Smooth muscle cell (in vitro differentiated cells): ENCODE data around the gene OR6J1. TPM values are rescaled to one million over a fixed set of nuclear protein-coding genes. Genes with fewer than 3 reads are reported as not detected.

Source experiments
- DNase-seq: peaks from one replicate; lab custom pipeline; 2025; ENCODE audit not compliant: unreplicated experiment; lab: John Stamatoyannopoulos, UW
- H2AFZ ChIP-seq: fragments of 200-600 bp; sonication (generic); 2 replicates; pipeline ENCODE4 v1.6.0; 2016; ENCODE audit warnings: antibody characterized with exemption, low read depth, mild to moderate bottlenecking
- H3F3A ChIP-seq: fragments of 200-600 bp; sonication (generic); 2 replicates; pipeline ENCODE4 v1.6.0; 2017; ENCODE audit warnings: antibody characterized with exemption, low read depth
- H3K27ac ChIP-seq: fragments of 200-600 bp; sonication (generic); 2 replicates; pipeline ENCODE4 v1.5.1; 2016; ENCODE audit warnings: low read depth, mild to moderate bottlenecking
- H3K27me3 ChIP-seq: fragments of 200-600 bp; sonication (generic); 2 replicates; pipeline ENCODE4 v1.6.1; 2016; ENCODE audit warnings: low read depth, mild to moderate bottlenecking
- H3K36me3 ChIP-seq: fragments of 200-600 bp; sonication (generic); 2 replicates; pipeline ENCODE4 v1.5.1; 2016; ENCODE audit warnings: low read depth
- H3K4me1 ChIP-seq: fragments of 200-600 bp; sonication (generic); 2 replicates; pipeline ENCODE4 v1.5.1; 2016; ENCODE audit warnings: low read depth
- H3K4me2 ChIP-seq: fragments of 200-600 bp; sonication (generic); 2 replicates; pipeline ENCODE4 v1.6.0; 2016; ENCODE audit warnings: mild to moderate bottlenecking
- H3K4me3 ChIP-seq: fragments of 200-600 bp; sonication (generic); 2 replicates; pipeline ENCODE4 v1.5.1; 2016; ENCODE audit warnings: mild to moderate bottlenecking
- H3K79me2 ChIP-seq: fragments of 200-600 bp; sonication (generic); 2 replicates; pipeline ENCODE4 v1.6.0; 2016; ENCODE audit warnings: low read depth, mild to moderate bottlenecking
- H3K9ac ChIP-seq: fragments of 200-600 bp; sonication (generic); 2 replicates; pipeline ENCODE4 v1.6.0; 2016; ENCODE audit warnings: low read depth
- H3K9me3 ChIP-seq: fragments of 200-600 bp; sonication (generic); replicated peaks from 2 replicates; pipeline ENCODE4 v1.5.1; 2016; ENCODE audit warnings: low read depth
- H4K20me1 ChIP-seq: fragments of 200-600 bp; sonication (generic); 2 replicates; pipeline ENCODE4 v1.6.0; 2016; ENCODE audit warnings: low read depth
- WGBS: methylation state at CpG from one replicate; pipeline ENCODE4 v1.1.7; 2016; ENCODE audit warnings: low lambda C conversion rate; 5-methylcytosine and 5-hydroxymethylcytosine counted together
- polyA plus RNA-seq: library from polyadenylated mRNA; unstranded; fragments of >200 nt; fragmentation: Nextera tagmentation; extraction: Ambion mirVana; gene quantifications from 2 replicates; pipeline ENCODE4 v1.2.1, GENCODE V29; 2016
- total RNA-seq: library from RNA; depleted of rRNA; stranded (reverse); fragments of >200 nt; gene quantifications from 2 replicates; pipeline ENCODE4 v1.2.3, GENCODE V29; 2014
- TF ChIP-seq, protein P1 (sequence below): fragments of 200-600 bp; sonication (generic); IDR thresholded peaks from 2 replicates; pipeline ENCODE4 v1.5.1; 2017; ENCODE audit warnings: borderline replicate concordance, mild to moderate bottlenecking, antibody characterized with exemption; ENCODE audit not compliant: insufficient read depth, poor library complexity, severe bottlenecking

OR6J1 gene
- total and polyA plus RNA-seq, 2 experiments from 2014 or later, result not detected

DNA sequence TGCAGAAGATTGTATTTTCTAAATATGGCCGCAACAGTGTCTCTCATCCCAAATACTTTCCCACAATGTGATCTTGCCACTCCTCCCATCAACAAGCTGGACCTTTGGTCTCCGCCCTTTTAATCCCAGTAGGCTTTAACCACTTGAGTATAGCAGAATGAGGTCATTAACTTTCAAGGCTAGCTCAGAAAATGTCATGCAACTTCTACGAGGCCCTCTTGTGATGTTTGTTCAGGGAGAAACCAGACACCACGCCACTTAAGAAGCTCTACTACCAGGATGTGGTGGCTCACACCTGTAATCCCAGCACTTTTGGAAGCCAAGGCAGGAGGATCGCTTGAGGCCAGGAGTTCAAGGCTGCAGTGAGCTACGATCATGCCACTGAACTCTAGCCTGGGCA lies 20.1 kb upstream of the OR6J1 start:
- Histone ChIP-seq H3K27ac (no peak overlapping the region), H3K9me3 (no peaks in the 10 kb centered on the region), H2AFZ (no peak overlapping the region), H3K4me1 (no peaks in the 10 kb centered on the region), H4K20me1 (no peaks in the 10 kb centered on the region), H3K79me2 (no peaks in the 10 kb centered on the region), H3K9ac (no peak overlapping the region), H3F3A (no peaks in the 10 kb centered on the region), H3K27me3 (no peaks in the 10 kb centered on the region), H3K36me3 (no peaks in the 10 kb centered on the region), H3K4me3 (no peak overlapping the region), H3K4me2 (no peak overlapping the region)
- TF ChIP-seq, protein P1, sequence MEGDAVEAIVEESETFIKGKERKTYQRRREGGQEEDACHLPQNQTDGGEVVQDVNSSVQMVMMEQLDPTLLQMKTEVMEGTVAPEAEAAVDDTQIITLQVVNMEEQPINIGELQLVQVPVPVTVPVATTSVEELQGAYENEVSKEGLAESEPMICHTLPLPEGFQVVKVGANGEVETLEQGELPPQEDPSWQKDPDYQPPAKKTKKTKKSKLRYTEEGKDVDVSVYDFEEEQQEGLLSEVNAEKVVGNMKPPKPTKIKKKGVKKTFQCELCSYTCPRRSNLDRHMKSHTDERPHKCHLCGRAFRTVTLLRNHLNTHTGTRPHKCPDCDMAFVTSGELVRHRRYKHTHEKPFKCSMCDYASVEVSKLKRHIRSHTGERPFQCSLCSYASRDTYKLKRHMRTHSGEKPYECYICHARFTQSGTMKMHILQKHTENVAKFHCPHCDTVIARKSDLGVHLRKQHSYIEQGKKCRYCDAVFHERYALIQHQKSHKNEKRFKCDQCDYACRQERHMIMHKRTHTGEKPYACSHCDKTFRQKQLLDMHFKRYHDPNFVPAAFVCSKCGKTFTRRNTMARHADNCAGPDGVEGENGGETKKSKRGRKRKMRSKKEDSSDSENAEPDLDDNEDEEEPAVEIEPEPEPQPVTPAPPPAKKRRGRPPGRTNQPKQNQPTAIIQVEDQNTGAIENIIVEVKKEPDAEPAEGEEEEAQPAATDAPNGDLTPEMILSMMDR, result no peak
- WGBS, result 69% methylated on average over 6 of the region's 6 CpGs
- DNase-seq, result no peak

DNA sequence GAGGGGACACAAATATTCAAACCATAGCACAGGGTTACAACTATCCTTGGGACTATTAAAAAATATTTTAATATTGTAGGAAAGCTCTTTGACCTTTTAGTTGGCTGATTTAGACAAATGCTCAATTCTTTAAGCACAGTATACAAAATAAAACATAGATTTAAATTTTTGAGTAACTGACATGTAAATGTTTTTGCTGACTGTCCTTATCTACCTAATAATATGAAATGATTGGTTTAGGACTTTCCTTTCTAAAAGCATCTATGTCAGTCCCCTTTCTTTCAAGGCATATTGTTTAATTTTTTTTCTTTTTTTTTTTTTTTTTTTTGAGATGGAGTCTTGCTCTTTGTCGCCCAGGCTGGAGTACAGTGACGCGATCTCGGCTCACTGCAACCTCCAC lies 16.5 kb upstream of the OR6J1 start:
- no peaks in the 10 kb centered on the region for H3K36me3 ChIP-seq
- H3K4me3 ChIP-seq, result no peak overlapping the region
- peaks cover 3% of the 10 kb centered on the region for H3K4me1 ChIP-seq
- no peaks in the 10 kb centered on the region for H4K20me1 ChIP-seq
- no peak for DNase-seq
- H3K27ac ChIP-seq, result no peak overlapping the region
- no peaks in the 10 kb centered on the region for H3K9me3 ChIP-seq
- H3K4me2 ChIP-seq, result no peak overlapping the region
- no peaks in the 10 kb centered on the region for H3K27me3 ChIP-seq
- no peak overlapping the region for H2AFZ ChIP-seq
- no peak overlapping the region for H3K9ac ChIP-seq
- peaks cover 6% of the 10 kb centered on the region for H3F3A ChIP-seq
- TF ChIP-seq, protein P1, result no peak
- no peaks in the 10 kb centered on the region for H3K79me2 ChIP-seq
- 98% methylated on average over 4 of the region's 4 CpGs for WGBS

DNA sequence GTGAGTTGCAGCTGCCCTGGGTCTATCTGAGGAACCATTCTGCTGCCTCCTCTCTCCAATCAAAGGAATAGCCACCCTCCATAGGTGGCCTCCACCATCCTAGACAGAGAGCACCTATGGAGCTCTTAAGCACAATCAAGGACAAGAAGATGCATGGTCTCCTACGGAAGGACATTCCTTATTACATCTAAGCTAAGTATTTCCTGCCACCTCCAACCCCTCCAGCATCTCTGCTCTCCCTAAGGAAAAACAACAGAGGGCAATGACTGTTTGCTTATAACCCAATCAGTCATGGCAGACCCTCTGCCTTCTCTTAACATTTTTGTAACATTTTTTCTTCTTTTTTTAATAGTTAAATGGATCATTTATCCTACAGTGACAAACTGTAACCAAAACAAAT lies 14.8 kb upstream of the OR6J1 start:
- peaks cover 3% of the 10 kb centered on the region for H3K4me1 ChIP-seq
- H3K4me3 ChIP-seq, result no peak overlapping the region
- no peaks in the 10 kb centered on the region for H3K79me2 ChIP-seq
- H3K36me3 ChIP-seq, result no peaks in the 10 kb centered on the region
- DNase-seq, result no peak
- no peak overlapping the region for H3K27ac ChIP-seq
- no peak overlapping the region for H3K4me2 ChIP-seq
- TF ChIP-seq, protein P1, result no peak
- 86% methylated on average over 1 of the region's 1 CpG for WGBS
- no peaks in the 10 kb centered on the region for H4K20me1 ChIP-seq
- H3K9ac ChIP-seq, result no peak overlapping the region
- H3K9me3 ChIP-seq, result no peaks in the 10 kb centered on the region
- no peak overlapping the region for H2AFZ ChIP-seq
- H3K27me3 ChIP-seq, result no peaks in the 10 kb centered on the region
- H3F3A ChIP-seq, result peaks cover 6% of the 10 kb centered on the region

DNA sequence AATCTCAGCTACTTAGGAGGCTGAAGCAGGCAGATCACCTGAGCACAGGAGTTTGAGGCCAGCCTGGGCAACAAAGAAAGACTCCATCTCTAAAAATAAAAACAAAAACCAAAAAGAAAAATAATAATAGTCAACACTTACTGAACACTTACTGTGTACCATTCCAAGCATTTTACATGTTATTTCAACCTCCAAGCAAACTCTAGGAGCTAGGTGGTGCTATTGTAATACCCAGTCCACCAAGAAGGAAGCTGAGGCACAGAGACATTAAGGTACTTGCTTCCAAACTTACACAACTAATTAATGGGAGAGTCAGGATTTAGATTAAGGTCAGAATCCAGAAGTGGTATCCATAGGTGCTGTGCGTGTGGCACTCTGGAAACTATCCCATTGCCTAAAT lies 13.7 kb upstream of the OR6J1 start:
- Histone ChIP-seq H3K4me2 (no peak overlapping the region), H3K4me1 (peaks cover 3% of the 10 kb centered on the region), H3K9ac (no peak overlapping the region), H3F3A (peaks cover 6% of the 10 kb centered on the region), H3K36me3 (no peaks in the 10 kb centered on the region), H2AFZ (no peak overlapping the region), H3K27me3 (no peaks in the 10 kb centered on the region), H3K9me3 (no peaks in the 10 kb centered on the region), H3K27ac (peak overlapping the region; percentile 45), H3K79me2 (no peaks in the 10 kb centered on the region), H4K20me1 (no peaks in the 10 kb centered on the region), H3K4me3 (no peak overlapping the region)
- 96% methylated on average over 1 of the region's 1 CpG for WGBS
- no peak for DNase-seq
- TF ChIP-seq, protein P1, result peak; percentile 31
